HEK293 (cell line): ENCODE results near the gene NR1H2.

ENCODE experiments used
- GLI4 ChIP-seq: fragments of 450-650 bp; formaldehyde crosslinking; IDR thresholded peaks from 2 replicates; pipeline ENCODE4 v1.5.1; 2016; ENCODE audit warnings: missing biosample characterization, missing genetic modification characterization
- IKZF3 ChIP-seq: fragments of 450-650 bp; IDR thresholded peaks from 2 replicates; pipeline ENCODE4 v1.5.0; 2018; ENCODE audit warnings: missing biosample characterization, mild to moderate bottlenecking, missing genetic modification characterization, moderate library complexity
- KLF10 ChIP-seq: fragments of 450-650 bp; IDR thresholded peaks from 2 replicates; pipeline ENCODE4 v1.5.1; 2018; ENCODE audit warnings: missing biosample characterization, mild to moderate bottlenecking, missing genetic modification characterization
- SETDB1 ChIP-seq: IDR thresholded peaks from one replicate; pipeline ENCODE4 v1.6.1; 2017; ENCODE audit warnings: mild to moderate bottlenecking, low read length, moderate library complexity, mixed read lengths; ENCODE audit not compliant: insufficient read length
- YY1 ChIP-seq: fragments of 450-650 bp; formaldehyde crosslinking; IDR thresholded peaks from 2 replicates; pipeline ENCODE4 v1.5.1; 2018; ENCODE audit warnings: missing biosample characterization, missing genetic modification characterization
- ZBTB48 ChIP-seq: fragments of 450-650 bp; formaldehyde crosslinking; IDR thresholded peaks from 2 replicates; pipeline ENCODE4 v1.5.1; 2016; ENCODE audit warnings: missing biosample characterization, missing genetic modification characterization
- ZNF169 ChIP-seq: fragments of 450-650 bp; formaldehyde crosslinking; IDR thresholded peaks from 2 replicates; pipeline ENCODE4 v1.5.1; 2016; ENCODE audit warnings: missing biosample characterization, missing genetic modification characterization
- ZNF174 ChIP-seq: fragments of 450-650 bp; formaldehyde crosslinking; IDR thresholded peaks from 2 replicates; pipeline ENCODE4 v1.5.0; 2017; ENCODE audit warnings: missing biosample characterization, mild to moderate bottlenecking, missing genetic modification characterization
- ZNF19 ChIP-seq: fragments of 450-650 bp; formaldehyde crosslinking; IDR thresholded peaks from 2 replicates; pipeline ENCODE4; 2016; ENCODE audit warnings: missing biosample characterization, missing genetic modification characterization, low read depth
- ZNF2 ChIP-seq: fragments of 450-650 bp; formaldehyde crosslinking; IDR thresholded peaks from 2 replicates; pipeline ENCODE4 v1.5.1; 2016; ENCODE audit warnings: missing biosample characterization, missing genetic modification characterization
- ZNF214 ChIP-seq: fragments of 450-650 bp; formaldehyde crosslinking; IDR thresholded peaks from 2 replicates; pipeline ENCODE4 v1.5.1; 2017; ENCODE audit warnings: missing biosample characterization, mild to moderate bottlenecking, missing genetic modification characterization, borderline replicate concordance
- ZNF23 ChIP-seq: fragments of 450-650 bp; formaldehyde crosslinking; IDR thresholded peaks from 2 replicates; pipeline ENCODE4 v1.5.1; 2016; ENCODE audit warnings: missing biosample characterization, missing genetic modification characterization, borderline replicate concordance
- ZNF239 ChIP-seq: fragments of 450-650 bp; formaldehyde crosslinking; IDR thresholded peaks from 2 replicates; pipeline ENCODE4 v1.5.1; 2016; ENCODE audit warnings: missing biosample characterization, missing genetic modification characterization
- ZNF404 ChIP-seq: fragments of 450-650 bp; formaldehyde crosslinking; IDR thresholded peaks from 2 replicates; pipeline ENCODE4 v1.5.1; 2017; ENCODE audit warnings: missing biosample characterization, missing genetic modification characterization
- ZNF426 ChIP-seq: fragments of 450-650 bp; formaldehyde crosslinking; IDR thresholded peaks from 2 replicates; pipeline ENCODE4 v1.5.1; 2017; ENCODE audit warnings: missing biosample characterization, missing genetic modification characterization, mild to moderate bottlenecking, inconsistent platforms, moderate library complexity
- ZNF510 ChIP-seq: fragments of 450-650 bp; formaldehyde crosslinking; IDR thresholded peaks from 2 replicates; pipeline ENCODE4 v1.5.1; 2018; ENCODE audit warnings: mild to moderate bottlenecking, missing genetic modification characterization, missing biosample characterization; ENCODE audit not compliant: insufficient replicate concordance
- ZNF571 ChIP-seq: fragments of 450-650 bp; formaldehyde crosslinking; IDR thresholded peaks from 2 replicates; pipeline ENCODE4 v1.5.0; 2017; ENCODE audit warnings: missing biosample characterization, missing genetic modification characterization
- ZNF660 ChIP-seq: fragments of 450-650 bp; IDR thresholded peaks from 2 replicates; pipeline ENCODE4 v1.5.1; 2018; ENCODE audit warnings: missing biosample characterization, mild to moderate bottlenecking, missing genetic modification characterization
- ZNF830 ChIP-seq: fragments of 450-650 bp; IDR thresholded peaks from 2 replicates; pipeline ENCODE4 v1.5.0; 2018; ENCODE audit warnings: missing biosample characterization, missing genetic modification characterization, low read depth, mild to moderate bottlenecking, moderate library complexity
- ZNF843 ChIP-seq: fragments of 450-650 bp; formaldehyde crosslinking; IDR thresholded peaks from 2 replicates; pipeline ENCODE4 v1.5.1; 2016; ENCODE audit warnings: missing biosample characterization, missing genetic modification characterization
- TF ChIP-seq, protein P1 (sequence below): fragments of 450-650 bp; formaldehyde crosslinking; IDR thresholded peaks from 2 replicates; pipeline ENCODE4 v1.5.1; 2016; ENCODE audit warnings: missing biosample characterization, missing genetic modification characterization
- TF ChIP-seq, protein P2 (sequence below): fragments of 450-650 bp; formaldehyde crosslinking; IDR thresholded peaks from 2 replicates; pipeline ENCODE4 v1.5.1; 2016; ENCODE audit warnings: missing biosample characterization, missing genetic modification characterization
- TF ChIP-seq, protein P3 (sequence below): fragments of 450-650 bp; formaldehyde crosslinking; IDR thresholded peaks from 2 replicates; pipeline ENCODE4 v1.5.1; 2017; ENCODE audit warnings: missing biosample characterization, missing genetic modification characterization
- TF ChIP-seq, protein P4 (sequence below): fragments of 450-650 bp; formaldehyde crosslinking; IDR thresholded peaks from 2 replicates; pipeline ENCODE4 v1.5.1; 2016; ENCODE audit warnings: missing biosample characterization, missing genetic modification characterization
- TF ChIP-seq, protein P5 (sequence below): fragments of 450-650 bp; formaldehyde crosslinking; IDR thresholded peaks from 2 replicates; pipeline ENCODE4 v1.5.1; 2016; ENCODE audit warnings: missing biosample characterization, missing genetic modification characterization
- TF ChIP-seq, protein P6 (sequence below): fragments of 450-650 bp; formaldehyde crosslinking; conservative IDR thresholded peaks from 2 replicates; pipeline ENCODE4 v1.5.1; 2016; ENCODE audit warnings: low read depth, missing biosample characterization, missing genetic modification characterization

The NR1H2 gene

DNA sequence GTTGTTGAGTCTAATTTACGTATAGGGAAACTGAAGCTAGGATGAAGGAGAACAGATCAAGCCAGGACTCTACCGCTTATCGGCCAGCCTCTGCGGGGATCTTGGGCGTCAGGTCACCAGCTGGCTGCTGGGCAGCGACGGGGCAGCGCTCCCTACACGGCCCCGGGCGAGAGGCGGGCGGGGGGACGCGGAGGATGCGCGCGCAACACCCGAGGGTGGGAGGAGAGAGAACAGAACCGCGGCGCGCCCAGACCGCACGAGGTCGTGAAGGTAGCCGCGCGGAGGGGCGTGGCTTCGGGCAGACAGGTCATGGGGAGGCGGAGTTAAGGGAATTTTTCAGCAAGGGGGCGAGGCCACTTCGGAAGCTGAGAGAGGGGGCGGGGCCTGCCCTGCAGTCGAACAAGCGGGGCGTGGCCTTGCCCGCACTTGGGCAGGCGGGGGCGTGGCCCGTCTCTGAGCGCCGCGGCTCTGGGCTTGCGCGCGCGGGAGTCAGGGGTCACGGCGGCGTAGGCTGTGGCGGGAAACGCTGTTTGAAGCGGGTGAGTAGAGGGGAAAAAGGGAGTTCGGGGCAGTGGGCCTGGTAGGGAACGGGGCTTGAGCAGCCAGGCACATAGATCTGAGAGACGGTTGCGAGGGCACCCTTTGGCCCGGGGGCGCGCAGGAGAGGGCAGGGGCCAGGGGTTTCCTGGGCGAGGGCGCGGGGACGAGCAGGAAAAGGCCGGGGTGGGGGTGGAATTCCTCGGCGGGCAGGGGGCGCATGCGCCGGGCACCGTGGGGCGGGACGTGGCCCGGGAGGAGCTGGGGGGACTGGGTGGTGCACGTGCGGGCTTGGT lies 7.8 kb downstream of the NR1H2 start, which contains the start of gene POLD1 (continued):
- TF ChIP-seq, protein P1, sequence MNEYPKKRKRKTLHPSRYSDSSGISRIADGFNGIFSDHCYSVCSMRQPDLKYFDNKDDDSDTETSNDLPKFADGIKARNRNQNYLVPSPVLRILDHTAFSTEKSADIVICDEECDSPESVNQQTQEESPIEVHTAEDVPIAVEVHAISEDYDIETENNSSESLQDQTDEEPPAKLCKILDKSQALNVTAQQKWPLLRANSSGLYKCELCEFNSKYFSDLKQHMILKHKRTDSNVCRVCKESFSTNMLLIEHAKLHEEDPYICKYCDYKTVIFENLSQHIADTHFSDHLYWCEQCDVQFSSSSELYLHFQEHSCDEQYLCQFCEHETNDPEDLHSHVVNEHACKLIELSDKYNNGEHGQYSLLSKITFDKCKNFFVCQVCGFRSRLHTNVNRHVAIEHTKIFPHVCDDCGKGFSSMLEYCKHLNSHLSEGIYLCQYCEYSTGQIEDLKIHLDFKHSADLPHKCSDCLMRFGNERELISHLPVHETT, result no peak; the same call in 1 of the 2 replicates
- TF ChIP-seq ZNF19 (tag by site-specific recombination) (no peak), ZNF830 (tag by site-specific recombination) (no peak), KLF10 (tag by site-specific recombination) (peak; percentile 49; the same call in 1 of the 2 replicates), ZNF404 (tag by site-specific recombination) (no peak), GLI4 (peak; percentile 94), ZNF174 (tag by site-specific recombination) (no peak), ZNF426 (tag by site-specific recombination) (no peak), ZNF214 (tag by site-specific recombination) (no peak), ZNF660 (no peak; the same call in 1 of the 2 replicates), ZNF2 (tag by site-specific recombination) (peak; percentile 64; the same call in 1 of the 2 replicates), ZNF571 (tag by site-specific recombination) (no peak), ZNF169 (tag by site-specific recombination) (no peak), SETDB1 (no peak), ZNF239 (no peak), ZNF510 (tag by site-specific recombination) (no peak), ZBTB48 (tag by site-specific recombination) (peak; percentile 92), IKZF3 (tag by site-specific recombination) (peak; percentile 15; the same call in 1 of the 2 replicates), ZNF23 (tag by site-specific recombination) (no peak), ZNF843 (tag by site-specific recombination) (peak; percentile 80), YY1 (no peak)
- TF ChIP-seq, protein P2, sequence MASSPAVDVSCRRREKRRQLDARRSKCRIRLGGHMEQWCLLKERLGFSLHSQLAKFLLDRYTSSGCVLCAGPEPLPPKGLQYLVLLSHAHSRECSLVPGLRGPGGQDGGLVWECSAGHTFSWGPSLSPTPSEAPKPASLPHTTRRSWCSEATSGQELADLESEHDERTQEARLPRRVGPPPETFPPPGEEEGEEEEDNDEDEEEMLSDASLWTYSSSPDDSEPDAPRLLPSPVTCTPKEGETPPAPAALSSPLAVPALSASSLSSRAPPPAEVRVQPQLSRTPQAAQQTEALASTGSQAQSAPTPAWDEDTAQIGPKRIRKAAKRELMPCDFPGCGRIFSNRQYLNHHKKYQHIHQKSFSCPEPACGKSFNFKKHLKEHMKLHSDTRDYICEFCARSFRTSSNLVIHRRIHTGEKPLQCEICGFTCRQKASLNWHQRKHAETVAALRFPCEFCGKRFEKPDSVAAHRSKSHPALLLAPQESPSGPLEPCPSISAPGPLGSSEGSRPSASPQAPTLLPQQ (tag by site-specific recombination), result peak; percentile 80
- TF ChIP-seq, protein P3, sequence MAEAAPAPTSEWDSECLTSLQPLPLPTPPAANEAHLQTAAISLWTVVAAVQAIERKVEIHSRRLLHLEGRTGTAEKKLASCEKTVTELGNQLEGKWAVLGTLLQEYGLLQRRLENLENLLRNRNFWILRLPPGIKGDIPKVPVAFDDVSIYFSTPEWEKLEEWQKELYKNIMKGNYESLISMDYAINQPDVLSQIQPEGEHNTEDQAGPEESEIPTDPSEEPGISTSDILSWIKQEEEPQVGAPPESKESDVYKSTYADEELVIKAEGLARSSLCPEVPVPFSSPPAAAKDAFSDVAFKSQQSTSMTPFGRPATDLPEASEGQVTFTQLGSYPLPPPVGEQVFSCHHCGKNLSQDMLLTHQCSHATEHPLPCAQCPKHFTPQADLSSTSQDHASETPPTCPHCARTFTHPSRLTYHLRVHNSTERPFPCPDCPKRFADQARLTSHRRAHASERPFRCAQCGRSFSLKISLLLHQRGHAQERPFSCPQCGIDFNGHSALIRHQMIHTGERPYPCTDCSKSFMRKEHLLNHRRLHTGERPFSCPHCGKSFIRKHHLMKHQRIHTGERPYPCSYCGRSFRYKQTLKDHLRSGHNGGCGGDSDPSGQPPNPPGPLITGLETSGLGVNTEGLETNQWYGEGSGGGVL, result peak; percentile 45; the same call in 1 of the 2 replicates
- TF ChIP-seq, protein P4, sequence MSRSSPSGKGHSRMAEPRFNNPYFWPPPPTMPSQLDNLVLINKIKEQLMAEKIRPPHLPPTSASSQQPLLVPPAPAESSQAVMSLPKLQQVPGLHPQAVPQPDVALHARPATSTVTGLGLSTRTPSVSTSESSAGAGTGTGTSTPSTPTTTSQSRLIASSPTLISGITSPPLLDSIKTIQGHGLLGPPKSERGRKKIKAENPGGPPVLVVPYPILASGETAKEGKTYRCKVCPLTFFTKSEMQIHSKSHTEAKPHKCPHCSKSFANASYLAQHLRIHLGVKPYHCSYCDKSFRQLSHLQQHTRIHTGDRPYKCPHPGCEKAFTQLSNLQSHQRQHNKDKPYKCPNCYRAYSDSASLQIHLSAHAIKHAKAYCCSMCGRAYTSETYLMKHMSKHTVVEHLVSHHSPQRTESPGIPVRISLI (tag by site-specific recombination), result no peak
- TF ChIP-seq, protein P5, sequence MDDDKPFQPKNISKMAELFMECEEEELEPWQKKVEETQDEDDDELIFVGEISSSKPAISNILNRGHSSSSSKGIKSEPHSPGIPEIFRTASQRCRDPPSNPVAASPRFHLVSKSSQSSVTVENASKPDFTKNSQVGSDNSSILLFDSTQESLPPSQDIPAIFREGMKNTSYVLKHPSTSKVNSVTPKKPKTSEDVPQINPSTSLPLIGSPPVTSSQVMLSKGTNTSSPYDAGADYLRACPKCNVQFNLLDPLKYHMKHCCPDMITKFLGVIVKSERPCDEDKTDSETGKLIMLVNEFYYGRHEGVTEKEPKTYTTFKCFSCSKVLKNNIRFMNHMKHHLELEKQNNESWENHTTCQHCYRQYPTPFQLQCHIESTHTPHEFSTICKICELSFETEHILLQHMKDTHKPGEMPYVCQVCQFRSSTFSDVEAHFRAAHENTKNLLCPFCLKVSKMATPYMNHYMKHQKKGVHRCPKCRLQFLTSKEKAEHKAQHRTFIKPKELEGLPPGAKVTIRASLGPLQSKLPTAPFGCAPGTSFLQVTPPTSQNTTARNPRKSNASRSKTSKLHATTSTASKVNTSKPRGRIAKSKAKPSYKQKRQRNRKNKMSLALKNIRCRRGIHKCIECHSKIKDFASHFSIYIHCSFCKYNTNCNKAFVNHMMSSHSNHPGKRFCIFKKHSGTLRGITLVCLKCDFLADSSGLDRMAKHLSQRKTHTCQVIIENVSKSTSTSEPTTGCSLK (tag by site-specific recombination), result no peak
- TF ChIP-seq, protein P6, sequence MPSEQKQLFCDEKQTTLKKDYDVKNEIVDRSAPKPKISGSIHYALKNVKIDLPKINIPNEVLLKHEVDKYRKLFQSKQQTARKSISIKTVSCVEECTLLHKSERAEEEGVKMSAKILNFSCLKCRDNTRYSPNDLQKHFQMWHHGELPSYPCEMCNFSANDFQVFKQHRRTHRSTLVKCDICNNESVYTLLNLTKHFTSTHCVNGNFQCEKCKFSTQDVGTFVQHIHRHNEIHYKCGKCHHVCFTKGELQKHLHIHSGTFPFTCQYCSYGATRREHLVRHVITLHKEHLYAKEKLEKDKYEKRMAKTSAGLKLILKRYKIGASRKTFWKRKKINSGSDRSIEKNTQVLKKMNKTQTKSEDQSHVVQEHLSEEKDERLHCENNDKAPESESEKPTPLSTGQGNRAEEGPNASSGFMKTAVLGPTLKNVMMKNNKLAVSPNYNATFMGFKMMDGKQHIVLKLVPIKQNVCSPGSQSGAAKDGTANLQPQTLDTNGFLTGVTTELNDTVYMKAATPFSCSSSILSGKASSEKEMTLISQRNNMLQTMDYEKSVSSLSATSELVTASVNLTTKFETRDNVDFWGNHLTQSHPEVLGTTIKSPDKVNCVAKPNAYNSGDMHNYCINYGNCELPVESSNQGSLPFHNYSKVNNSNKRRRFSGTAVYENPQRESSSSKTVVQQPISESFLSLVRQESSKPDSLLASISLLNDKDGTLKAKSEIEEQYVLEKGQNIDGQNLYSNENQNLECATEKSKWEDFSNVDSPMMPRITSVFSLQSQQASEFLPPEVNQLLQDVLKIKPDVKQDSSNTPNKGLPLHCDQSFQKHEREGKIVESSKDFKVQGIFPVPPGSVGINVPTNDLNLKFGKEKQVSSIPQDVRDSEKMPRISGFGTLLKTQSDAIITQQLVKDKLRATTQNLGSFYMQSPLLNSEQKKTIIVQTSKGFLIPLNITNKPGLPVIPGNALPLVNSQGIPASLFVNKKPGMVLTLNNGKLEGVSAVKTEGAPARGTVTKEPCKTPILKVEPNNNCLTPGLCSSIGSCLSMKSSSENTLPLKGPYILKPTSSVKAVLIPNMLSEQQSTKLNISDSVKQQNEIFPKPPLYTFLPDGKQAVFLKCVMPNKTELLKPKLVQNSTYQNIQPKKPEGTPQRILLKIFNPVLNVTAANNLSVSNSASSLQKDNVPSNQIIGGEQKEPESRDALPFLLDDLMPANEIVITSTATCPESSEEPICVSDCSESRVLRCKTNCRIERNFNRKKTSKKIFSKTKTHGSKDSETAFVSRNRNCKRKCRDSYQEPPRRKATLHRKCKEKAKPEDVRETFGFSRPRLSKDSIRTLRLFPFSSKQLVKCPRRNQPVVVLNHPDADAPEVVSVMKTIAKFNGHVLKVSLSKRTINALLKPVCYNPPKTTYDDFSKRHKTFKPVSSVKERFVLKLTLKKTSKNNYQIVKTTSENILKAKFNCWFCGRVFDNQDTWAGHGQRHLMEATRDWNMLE (tag by site-specific recombination), result no peak
